Mucosa of descending colon (tissue), 3 donors: Measurements from ENCODE around the gene TMUB1. TPM values are rescaled to one million over a fixed set of nuclear protein-coding genes. Genes with fewer than 3 reads are reported as not detected.

Experiments
- ATAC-seq: fragments of 200-7000 bp; cut with Tn5 transposase; one replicate; pipeline ENCODE4 v1.9.1; 2020; ENCODE audit warnings: mild to moderate bottlenecking, moderate library complexity
- DNase-seq, 3 donors: peaks; one replicate each; pipeline ENCODE4 v3.0.0-alpha.2; 2020
- H3K36me3 ChIP-seq: fragments of 200-600 bp; one replicate; pipeline ENCODE4 v1.8.0; 2021; ENCODE audit warnings: low read depth, mild to moderate bottlenecking
- H3K4me1 ChIP-seq: fragments of 200-600 bp; one replicate; pipeline ENCODE4 v1.8.0; 2021; ENCODE audit warnings: low read depth, mild to moderate bottlenecking
- H3K4me3 ChIP-seq: fragments of 200-600 bp; one replicate; pipeline ENCODE4 v1.8.0; 2021; ENCODE audit warnings: mild to moderate bottlenecking
- H3K9me3 ChIP-seq: fragments of 200-600 bp; one replicate; pipeline ENCODE4 v1.8.0; 2021; ENCODE audit warnings: mild to moderate bottlenecking
- intact Hi-C, 2 donors: fragments of 100-400 bp; cut with DNase I in 1 of 2; cut with micrococcal nuclease in 1 of 2; formaldehyde crosslinking; loops; one replicate each; pipeline versions ENCODE4 v1.11.0 to v1.11.1; 2022; cut with DNase I, micrococcal nuclease
- total RNA-seq, 3 donors: library from RNA; stranded (reverse); fragmentation: NEBNext Ultra II Directional in 2 of 3; extraction: Animal tissue kit (Norgen Biotek cat#: 25700) in 2 of 3; gene quantifications; one replicate each; pipeline versions ENCODE4 v1.2.1 to v1.2.4, GENCODE V29; 2021 to 2023
- TF ChIP-seq, protein P1 (sequence below): fragments of 200-600 bp; IDR thresholded peaks from one replicate; pipeline ENCODE4 v1.8.0; 2022; ENCODE audit warnings: antibody characterized with exemption, mild to moderate bottlenecking
- donor health status: DM: no; HTN: no; CAD: no; lungs with moderate emphysema.
- donor health status: DM: no; HTN: no; CAD: no.
- donor health status: DM: no; HTN: yes; CAD: no.

TMUB1 gene
- total RNA-seq, 3 donors from 2014 or later = 54.2 to 63.7 (median 60.8) TPM

DNA sequence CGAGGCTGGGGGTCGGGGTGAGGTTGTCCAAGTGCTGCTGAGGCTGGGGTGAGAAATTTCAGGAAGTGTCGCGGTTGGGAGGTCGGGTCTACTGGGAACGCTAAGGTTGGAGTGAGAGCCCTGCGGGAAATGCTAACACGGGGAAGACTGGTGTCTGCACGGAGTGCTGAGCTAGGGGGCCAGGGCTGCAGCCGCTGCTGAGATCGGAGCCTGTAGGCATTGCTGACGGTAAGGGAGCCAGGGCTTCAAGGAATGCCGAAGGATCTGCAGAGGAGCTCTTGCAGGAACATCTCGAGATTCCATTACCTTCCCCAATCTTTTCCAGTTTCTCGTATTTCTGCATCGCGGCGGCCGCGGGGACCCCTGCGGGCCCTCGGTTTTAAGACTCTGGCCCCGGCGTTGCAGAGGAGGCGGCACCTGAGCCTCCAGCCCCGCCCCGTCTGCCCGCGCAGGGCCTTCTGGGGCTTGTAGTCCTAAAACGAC is 25.7 kb downstream of the TMUB1 start, which contains the start of gene CDK5:
Gene CDK5 (minus strand): TSS at position 392 of the 483 bp plus-strand sequence. CDS start 49 bp downstream, at position 343.
- no peak for DNase-seq

DNA sequence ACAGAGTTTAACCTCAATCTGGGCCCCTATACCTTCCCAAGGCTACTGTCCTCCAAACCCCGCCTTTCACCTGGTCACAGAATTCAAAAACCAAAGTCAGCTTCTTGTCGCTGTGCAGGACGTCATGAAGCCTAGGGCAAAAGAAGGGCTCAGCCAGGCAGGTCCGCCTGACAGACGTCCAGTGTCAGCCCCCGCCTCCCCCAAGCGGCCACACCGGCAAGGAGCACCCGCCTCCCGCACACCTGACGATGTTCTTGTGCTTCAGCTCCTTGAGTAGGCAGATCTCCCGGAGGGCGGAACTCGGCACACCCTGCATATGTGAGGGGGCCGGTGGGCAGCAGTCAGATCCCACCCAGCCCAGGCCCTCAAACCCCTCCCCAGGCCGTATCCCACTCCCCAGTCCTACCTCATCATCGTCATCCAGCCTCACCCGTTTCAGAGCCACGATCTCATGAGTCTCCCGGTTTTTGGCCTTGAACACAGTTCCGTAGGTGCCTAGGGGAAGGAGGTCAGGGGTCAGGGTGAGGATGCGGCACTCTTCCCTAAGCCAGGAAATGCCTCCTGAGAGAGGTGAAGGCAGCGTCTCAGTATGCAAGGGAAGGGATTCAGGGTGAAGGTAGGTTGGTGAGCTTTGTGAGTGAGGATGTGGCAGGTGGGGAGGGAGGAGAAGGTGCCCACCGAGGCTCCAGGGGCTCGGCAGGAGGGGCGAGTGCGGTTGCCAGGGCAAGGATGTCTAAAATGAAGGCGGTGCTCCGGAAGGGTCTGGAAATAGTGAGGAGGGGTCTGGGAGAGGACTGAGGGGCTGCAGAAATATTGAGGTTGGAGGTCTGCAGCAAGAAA is 26.4 kb downstream of the TMUB1 start:
- intact Hi-C loops = no loop called here
- peaks cover 33% of the 10 kb centered on the region for H3K4me1 ChIP-seq
- ATAC-seq = no peak
- H3K4me3 ChIP-seq = peak overlapping the region; percentile 36
- TF ChIP-seq, protein P1, sequence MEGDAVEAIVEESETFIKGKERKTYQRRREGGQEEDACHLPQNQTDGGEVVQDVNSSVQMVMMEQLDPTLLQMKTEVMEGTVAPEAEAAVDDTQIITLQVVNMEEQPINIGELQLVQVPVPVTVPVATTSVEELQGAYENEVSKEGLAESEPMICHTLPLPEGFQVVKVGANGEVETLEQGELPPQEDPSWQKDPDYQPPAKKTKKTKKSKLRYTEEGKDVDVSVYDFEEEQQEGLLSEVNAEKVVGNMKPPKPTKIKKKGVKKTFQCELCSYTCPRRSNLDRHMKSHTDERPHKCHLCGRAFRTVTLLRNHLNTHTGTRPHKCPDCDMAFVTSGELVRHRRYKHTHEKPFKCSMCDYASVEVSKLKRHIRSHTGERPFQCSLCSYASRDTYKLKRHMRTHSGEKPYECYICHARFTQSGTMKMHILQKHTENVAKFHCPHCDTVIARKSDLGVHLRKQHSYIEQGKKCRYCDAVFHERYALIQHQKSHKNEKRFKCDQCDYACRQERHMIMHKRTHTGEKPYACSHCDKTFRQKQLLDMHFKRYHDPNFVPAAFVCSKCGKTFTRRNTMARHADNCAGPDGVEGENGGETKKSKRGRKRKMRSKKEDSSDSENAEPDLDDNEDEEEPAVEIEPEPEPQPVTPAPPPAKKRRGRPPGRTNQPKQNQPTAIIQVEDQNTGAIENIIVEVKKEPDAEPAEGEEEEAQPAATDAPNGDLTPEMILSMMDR = no peak
- H3K9me3 ChIP-seq = no peaks in the 10 kb centered on the region
- DNase-seq = peak in 2 of 3 donors; percentile 38 to 61
- no peaks in the 10 kb centered on the region for H3K36me3 ChIP-seq

More for the DNA sequence above, 25.7 kb downstream of the TMUB1 start, which contains the start of gene CDK5:
- H3K4me1 ChIP-seq = peaks cover 36% of the 10 kb centered on the region
- no peaks in the 10 kb centered on the region for H3K36me3 ChIP-seq
- intact Hi-C loops = no loop called here
- no peak for ATAC-seq
- H3K9me3 ChIP-seq = no peaks in the 10 kb centered on the region
- TF ChIP-seq, protein P1 = no peak
- peak within 1 kb of the TSS; percentile 36 for H3K4me3 ChIP-seq

DNA sequence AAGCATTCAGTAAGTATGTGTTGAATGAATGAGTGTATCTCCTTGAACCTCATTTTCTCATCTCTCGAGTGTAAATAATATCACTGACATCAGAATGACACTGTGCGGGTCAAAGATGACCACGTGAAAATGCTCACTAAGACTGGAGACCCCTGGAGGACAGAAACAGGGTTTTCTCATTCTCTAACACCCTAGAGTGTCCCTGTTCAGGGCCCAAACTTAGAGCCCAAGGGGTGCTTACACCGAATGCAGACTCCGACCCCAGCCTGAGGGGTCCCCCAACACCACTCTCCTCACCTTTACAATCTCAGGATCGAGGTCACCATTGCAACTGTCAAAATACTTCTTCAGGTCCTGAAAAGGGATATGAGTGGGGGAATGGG is 27.0 kb downstream of the TMUB1 start:
- H3K4me1 ChIP-seq = peaks cover 27% of the 10 kb centered on the region
- H3K4me3 ChIP-seq = no peak overlapping the region
- TF ChIP-seq, protein P1 = no peak
- ATAC-seq = no peak
- intact Hi-C loops = no loop called here
- H3K36me3 ChIP-seq = no peaks in the 10 kb centered on the region
- H3K9me3 ChIP-seq = no peaks in the 10 kb centered on the region
- no peak for DNase-seq

DNA sequence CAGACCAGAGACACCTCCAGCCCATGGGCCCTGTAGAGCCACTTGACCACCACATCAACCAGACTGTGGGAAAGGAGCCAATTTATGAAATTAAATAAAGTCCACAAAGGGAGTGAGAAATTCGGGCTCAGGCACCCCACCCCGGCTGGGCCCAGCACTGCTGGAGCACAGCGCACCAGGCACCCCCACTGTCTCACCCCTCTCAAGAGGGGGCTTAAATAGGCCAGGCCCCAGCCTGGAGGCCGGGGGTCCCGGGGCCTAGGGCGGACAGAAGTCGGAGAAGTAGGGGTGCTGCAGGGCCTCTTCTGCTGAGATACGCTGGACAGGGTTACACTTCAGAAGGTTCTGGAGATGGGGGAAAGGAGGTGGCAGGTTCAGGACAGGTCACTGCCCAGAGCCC is 29.5 kb downstream of the TMUB1 start:
- H3K4me3 ChIP-seq = no peak overlapping the region
- TF ChIP-seq, protein P1 = no peak
- intact Hi-C loops = no loop called here
- no peaks in the 10 kb centered on the region for H3K36me3 ChIP-seq
- no peaks in the 10 kb centered on the region for H3K9me3 ChIP-seq
- ATAC-seq = no peak
- no peak for DNase-seq
- peaks cover 12% of the 10 kb centered on the region for H3K4me1 ChIP-seq

DNA sequence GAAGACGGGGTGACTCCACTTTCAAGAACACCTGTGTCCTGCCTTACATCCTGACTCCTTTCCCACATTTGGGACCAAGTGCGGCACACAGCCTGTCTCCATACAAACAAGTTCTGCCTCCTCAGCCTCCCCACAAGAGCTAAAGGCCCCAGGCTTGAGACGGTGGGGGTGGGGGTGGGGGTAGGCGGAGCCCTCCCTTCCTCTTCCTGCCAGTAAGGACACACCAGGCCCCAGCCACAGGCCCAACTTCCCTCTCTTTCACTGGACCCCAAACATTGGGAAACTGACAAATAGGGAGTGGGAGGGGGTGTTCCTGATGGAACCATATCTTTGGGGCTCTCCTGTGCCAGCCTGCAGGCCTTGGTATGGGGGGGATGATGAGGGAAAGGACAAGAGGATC is 30.2 kb downstream of the TMUB1 start:
- ATAC-seq (no peak), DNase-seq (no peak)
- intact Hi-C loops = no loop called here
- H3K36me3 ChIP-seq = no peaks in the 10 kb centered on the region
- H3K9me3 ChIP-seq = no peaks in the 10 kb centered on the region
- H3K4me3 ChIP-seq = no peak overlapping the region
- H3K4me1 ChIP-seq = peaks cover 9% of the 10 kb centered on the region
- TF ChIP-seq, protein P1 = no peak
